HG02623 (cell line): ENCODE measurements around the gene MAP4K3.
"Not testable (repeated sequence)": the region's sequence is repeated elsewhere in the genome, so short reads cannot be mapped to it uniquely, and the experiment has no call there.

ENCODE experiments used
- ATAC-seq: cut with Tn5 transposase; IDR thresholded peaks from one replicate; pipeline ENCODE4 v1.9.1; 2021; ENCODE audit warnings: moderate library complexity; ENCODE audit not compliant: unreplicated experiment

Gene MAP4K3

DNA sequence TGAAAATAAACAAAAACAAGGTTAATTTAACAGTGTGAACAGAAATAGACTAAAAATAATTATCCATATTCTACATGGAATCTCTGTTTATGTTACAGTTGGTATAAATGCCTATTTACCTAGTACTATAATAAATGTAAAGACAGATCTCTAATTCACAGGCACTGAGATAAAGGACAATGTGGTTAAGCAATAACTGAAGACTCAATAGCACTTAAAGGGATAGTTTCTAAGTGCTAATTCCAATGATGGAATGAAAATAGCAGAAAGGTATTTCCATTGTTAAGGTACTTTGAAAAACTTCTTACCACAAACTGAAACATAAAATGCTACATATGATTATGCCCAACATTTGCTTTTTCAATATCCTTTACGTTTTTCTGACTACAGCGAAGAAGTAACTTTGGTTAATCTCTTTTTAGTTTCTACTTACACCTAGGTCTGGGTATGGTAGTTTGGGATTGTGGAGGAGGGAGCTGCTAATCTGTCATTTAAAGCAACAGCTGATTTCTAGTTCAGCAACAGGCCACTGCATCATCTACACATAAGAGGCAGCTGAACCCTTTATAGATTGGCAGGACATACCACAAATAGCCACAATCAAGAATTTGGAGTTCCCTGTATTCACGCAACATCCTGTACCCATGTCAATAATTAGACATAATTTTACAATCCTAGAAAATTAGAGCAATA is 27.2 kb downstream of the MAP4K3 start:
- ATAC-seq, result no peak

DNA sequence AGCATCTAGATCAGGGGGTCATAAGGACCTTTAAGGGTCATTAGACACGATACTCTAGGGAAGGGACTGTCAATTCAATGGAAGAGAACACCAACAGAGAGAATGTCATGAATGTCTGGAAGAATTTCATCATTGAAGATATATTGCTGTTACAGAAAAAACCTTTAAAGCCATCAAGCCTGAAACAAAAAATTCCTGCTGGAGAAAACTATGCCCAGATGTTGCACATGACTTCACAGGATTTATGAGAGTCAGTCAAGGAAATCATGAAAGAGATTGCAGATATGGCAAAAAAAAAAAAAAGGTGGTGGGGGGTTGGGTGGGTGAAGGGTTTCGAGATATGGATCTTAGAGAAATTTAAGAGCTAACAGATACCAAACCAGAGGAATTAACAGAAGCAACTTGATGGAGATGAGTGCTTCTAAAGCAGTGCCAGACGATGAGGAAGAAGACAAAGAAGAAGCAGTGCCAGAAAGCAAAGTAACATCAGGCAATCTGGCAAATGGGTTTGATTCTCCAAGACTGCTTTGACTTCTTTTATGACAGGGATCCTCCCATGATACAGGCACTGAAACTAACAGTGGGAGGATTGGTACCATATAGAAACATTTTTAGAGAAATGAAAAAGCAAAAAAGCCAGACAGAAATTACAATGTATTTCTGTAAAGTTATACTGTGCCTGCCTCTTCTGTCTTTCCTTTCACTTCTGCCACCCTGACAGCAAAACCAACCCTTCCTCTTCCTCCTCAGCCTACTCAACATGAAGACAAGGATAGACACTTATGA is 28.5 kb downstream of the MAP4K3 start:
- peak; percentile 53 for ATAC-seq

DNA sequence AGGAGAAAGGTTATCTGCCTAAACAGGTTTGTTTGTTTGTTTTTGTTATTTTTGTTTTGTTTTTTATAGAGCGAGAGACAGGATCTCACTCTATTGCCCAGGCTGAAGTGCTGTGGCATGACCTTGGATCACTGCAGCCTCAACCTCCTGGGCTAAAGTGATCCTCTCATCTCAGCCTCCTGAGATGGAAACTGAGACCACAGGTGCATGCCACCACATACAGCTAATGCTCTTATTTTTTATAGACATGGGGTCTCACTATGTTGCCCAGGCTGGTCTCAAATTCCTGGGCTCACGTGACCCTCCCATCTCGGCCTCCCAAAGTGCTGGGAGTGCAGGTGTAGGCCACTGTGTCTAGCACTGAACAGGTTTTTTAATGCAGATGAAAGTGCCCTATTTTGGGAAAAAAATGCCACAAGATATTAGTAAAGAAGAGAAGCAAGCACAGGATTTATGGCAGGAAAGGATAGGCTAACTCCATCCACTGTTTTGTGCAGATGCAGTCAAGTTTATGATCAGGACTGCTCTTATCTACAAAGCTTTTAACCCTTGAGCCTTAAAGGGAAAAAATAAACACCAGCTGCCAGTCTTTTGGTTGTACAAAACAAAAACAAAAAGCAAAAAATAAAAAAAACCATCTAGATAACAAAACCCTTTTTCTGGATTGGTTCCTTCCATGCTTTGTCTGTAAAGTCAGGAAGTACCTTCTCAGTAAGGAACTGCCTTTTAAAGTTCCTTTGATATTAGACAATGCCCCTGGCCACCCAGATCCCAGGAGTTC is 29.4 kb downstream of the MAP4K3 start:
- no peak for ATAC-seq

GRCh38 chr2:39405364-39405763 is 31.7 kb downstream of the MAP4K3 start:
- ATAC-seq, result no peak

DNA sequence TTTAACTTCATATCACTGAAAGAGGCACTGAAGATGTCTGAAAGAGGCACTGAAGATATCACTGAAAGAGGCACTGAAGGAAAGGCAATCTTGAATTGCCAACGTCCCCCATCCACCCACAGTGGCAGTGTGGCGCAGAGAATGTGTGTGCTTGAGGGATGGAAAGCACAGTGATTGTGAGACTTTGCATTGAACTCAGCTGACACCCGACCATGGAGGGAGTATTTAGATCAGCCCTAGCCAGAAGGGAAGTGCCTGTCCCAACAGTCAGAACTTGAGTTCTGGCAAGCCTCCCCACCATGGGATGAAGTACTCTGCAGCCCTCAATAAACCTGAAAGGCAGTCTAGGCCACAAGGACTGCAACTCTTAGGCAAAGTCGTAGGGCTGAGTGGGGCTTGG is 33.8 kb downstream of the MAP4K3 start:
- no peak for ATAC-seq

DNA sequence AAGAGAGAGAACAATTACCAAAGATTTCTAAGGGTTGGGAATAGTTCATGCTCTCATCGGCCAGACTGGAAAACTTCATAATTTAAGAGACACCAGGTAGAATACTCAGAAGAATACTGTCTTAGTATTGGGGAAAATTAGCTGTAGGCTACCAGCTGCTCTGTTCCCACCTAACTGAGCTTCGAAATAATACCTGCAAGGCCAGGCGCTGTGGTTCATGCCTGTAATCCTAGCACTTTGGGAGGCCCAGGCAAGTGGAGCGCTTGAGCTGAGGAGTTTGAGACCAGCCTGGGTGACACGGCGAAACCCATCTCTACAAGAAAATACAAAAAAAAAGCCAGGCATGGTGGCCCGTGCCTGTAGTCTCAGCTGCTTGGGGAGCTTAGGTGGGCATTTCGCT is 35.8 kb downstream of the MAP4K3 start:
- no peak for ATAC-seq

- ATAC-seq, result no peak
Observed at GRCh38 chr2:39399570-39399969, 37.5 kb downstream of the MAP4K3 start.

DNA sequence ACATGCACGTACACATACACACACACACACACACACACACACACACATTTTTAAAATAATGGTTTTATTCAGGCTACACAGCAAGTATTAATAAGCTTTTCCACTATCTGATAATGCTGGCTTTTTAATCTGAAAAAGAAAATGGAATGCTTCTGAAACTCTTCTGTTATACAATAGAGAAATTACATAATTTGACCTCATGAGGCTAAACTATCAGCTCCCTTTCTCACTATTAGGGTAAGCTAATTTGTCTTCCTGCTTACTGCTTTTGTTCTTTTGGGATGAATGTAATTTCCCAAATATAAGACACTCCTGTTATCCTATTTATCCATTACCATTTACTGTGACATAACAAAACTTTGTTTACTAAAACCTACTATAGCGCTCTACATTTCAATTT is 41.8 kb downstream of the MAP4K3 start:
- no peak for ATAC-seq

- no peak for ATAC-seq
Observed at GRCh38 chr2:39394516-39394961, 42.5 kb downstream of the MAP4K3 start.

- ATAC-seq, result no peak
Observed at GRCh38 chr2:39392672-39393071, 44.4 kb downstream of the MAP4K3 start.

DNA sequence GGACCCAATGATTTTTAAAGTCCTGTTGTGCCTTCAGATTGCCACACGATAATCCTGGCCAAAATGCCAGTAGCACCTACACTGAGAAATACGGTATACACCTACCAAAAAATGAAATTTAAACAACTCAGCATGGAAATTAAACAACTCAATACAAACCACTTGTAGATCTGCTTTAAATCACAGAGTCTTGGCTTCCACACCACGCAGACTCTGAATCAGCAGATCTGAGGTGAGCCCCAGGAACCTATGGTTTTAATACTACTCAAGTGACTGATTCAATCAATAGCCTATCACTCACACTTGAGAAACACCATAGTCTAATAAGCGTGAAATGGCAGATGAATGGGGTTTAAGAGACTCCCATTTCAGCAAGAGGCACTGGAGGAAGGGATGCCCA is 46.9 kb downstream of the MAP4K3 start:
- ATAC-seq, result no peak

GRCh38 chr2:39386064-39386463 is 51.0 kb downstream of the MAP4K3 start:
- ATAC-seq, result no peak

DNA sequence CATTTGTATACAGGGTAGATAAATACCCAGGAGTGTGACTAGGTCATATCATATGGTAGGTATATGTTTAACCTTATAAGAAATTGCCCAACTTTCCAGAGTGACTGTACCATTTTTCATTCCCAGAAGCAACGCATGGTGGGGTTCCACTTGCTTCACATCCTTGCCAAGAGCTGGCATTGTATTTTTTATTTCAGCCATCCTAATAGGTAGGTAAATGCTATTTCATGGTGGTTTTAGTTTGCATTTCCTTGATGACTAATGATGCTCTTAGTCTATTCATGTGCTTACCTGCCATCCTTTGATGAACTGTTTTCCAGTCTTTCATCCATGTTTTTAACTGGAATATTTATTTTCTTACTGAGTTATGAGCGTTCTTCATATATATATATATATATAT is 51.9 kb downstream of the MAP4K3 start:
- no peak for ATAC-seq

DNA sequence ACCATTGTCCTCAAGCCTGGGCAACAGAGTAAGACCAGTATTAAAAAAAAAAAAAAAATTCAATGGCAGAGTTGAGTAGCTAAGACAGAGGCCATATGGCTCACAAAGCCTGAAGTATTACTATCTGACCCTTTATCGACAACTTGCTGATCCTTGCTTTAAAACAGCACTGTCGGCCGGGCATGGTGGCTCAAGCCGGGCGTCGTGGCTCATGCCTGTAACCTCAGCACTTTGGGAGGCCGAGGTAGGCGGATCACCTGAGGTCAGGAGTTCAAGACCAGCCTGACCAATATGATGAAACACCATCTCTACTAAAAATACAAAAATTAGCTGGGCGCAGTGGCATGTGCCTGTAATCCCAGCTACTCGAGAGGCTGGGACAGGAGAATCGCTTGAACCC is 53.0 kb downstream of the MAP4K3 start:
- not testable (repeated sequence) for ATAC-seq

- no peak for ATAC-seq
Observed at GRCh38 chr2:39383146-39383545, 53.9 kb downstream of the MAP4K3 start.

DNA sequence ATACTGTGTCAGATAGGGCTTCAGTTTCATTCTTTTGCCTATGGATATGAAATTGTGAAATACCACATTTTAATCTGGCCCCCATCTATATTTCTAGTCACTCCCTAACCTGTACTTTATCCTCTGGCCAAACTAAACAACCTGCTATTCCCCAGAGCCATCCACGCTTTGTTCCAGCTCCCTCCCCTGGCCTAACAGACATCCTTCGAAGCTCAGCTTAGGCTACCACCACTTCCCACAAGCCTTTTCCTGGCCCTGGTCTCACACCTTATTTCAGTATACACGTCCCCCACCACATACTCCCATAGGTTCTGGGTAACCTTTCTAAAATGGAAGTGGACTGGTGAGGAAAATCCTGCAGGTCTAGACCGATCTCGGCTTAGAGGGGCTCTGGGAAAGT is 55.4 kb downstream of the MAP4K3 start:
- no peak for ATAC-seq

- no peak for ATAC-seq
Observed at GRCh38 chr2:39380525-39381150, 56.4 kb downstream of the MAP4K3 start.

DNA sequence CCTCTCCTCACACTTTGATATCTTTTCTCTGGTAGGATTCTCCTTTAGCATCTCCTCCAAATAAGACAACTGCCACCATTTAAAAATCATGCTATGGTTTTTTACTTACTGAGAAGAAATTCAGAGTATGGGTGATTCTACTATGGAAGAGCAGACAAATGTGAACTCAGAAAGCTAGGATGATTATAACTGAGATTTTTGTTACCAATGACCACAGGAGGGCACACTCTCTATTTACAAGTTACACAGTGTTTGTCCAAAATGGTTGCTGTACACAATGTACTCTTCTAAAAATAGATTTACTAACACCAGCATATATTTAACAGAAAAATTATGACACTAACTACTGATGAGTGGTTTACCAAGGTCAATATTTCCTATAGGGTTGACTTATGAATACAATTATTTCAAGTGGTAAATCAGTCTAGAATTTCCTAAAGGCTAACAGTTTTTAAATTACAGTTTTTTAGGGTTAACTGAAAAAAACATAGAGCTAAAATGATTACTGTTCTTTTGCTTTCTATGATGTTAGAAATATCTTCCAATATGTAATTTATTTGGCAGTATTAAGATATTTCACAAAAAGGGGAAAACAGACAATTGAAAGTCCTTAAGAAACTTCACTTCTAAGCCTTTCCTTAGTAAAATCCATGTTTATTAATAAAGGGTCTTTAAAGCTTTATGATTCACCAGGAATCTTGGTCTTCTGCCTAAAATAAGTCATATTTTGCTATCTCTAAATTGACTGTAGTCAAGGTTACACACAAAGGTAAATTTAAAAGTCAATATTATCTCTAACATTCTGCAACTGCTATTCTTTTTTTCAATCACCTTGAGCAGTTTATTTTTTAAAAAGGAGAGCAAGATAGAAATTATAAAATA is 57.2 kb downstream of the MAP4K3 start:
- ATAC-seq, result peak; percentile 83

DNA sequence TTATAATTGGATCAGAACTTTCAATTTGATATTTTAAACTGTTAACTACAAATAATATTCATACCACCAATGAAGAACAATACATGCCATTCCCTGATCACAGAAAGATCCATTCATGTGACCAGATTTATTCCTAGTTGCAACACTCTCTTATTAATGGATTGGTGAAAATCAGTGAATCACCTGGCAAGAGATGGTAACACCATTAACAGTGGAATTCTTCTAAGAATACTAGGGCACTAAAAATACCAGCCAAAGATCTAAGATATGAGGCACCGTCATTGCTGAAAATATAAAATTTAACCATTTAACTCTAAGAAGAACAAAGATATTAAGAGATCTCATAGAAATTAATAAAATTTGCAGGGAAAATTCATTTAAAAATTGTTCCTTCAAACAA is 58.1 kb downstream of the MAP4K3 start:
- ATAC-seq, result no peak

DNA sequence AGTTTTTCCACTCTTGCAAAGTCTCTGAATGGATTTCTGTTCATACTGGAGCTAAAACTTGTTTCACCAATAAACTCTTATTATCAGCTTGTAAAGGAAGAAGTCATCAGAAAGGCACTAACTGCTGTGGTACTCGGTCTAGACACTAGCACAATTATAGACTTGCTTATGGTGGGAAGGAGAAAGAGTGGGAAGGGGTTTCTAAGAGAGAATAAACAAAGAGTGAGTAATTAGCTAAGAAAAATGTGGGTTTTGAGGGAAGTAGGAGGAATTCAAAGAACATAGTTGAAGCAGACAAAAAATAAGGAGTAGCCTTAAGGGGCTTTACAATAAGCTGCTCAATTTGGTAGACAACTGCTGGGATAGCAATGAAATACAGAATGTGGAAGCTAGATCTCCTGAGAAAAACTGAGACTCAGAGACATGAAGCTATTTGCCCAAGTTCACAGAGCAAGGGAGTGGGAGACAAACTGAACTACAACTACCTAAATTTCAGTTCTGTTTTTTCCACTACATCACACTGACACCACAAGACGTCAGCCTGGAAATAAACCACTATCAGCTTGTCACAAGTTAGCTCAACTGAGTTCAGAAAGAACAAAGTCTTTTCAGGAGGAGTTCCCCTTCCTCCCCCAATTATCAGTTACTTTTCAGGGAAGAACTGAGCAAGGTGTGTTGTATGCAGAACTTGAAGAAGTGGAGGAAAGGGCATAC is 59.7 kb downstream of the MAP4K3 start:
- ATAC-seq, result peak; percentile 50
